Activated T-helper 2 cell treated with anti-CD3 and anti-CD28 coated beads, Interferon-gamma antibody, Interleukin-2, Interleukin-4, amounts not matched to agents 10 μg/mL and 5 μg/mL and 100 μg/mL, durations not matched to agents 14 hours and 24 hours and 36 hours (primary cell): ENCODE results near the gene KREMEN1. TPM values are rescaled to one million over a fixed set of nuclear protein-coding genes. Genes with fewer than 3 reads are reported as not detected.

ENCODE experiments used
- DNase-seq: peaks from one replicate; pipeline ENCODE4 v3.0.0; 2021; ENCODE audit warnings: low spot score
- H3K27ac Mint-ChIP-seq: one replicate; pipeline ENCODE4 v1.8.0; 2021; ENCODE audit warnings: mixed read lengths
- H3K27me3 Mint-ChIP-seq: one replicate; pipeline ENCODE4 v1.8.0; 2021; ENCODE audit warnings: low read depth, mixed read lengths
- H3K36me3 Mint-ChIP-seq: one replicate; pipeline ENCODE4 v1.8.0; 2021; ENCODE audit warnings: low read depth, mixed read lengths
- H3K4me1 Mint-ChIP-seq: one replicate; pipeline ENCODE4 v1.8.0; 2021; ENCODE audit warnings: low read depth, mixed read lengths
- H3K4me3 Mint-ChIP-seq: one replicate; pipeline ENCODE4 v1.8.0; 2021; ENCODE audit warnings: low read depth, mild to moderate bottlenecking, moderate library complexity, mixed read lengths
- H3K9me3 Mint-ChIP-seq: one replicate; pipeline ENCODE4 v1.8.0; 2021; ENCODE audit warnings: mixed read lengths
- intact Hi-C: fragments of 100-400 bp; cut with micrococcal nuclease; formaldehyde crosslinking; loops from one replicate; pipeline ENCODE4 v1.15.1; 2023
- total RNA-seq: library from RNA; stranded (reverse); gene quantifications from 2 replicates; pipeline ENCODE4 v1.2.3, GENCODE V29; 2022

The KREMEN1 gene
- total RNA-seq, 1 donor from 2014 or later, result 0.27 TPM

GRCh38 chr22:29138556-29139305 is 65.9 kb downstream of the KREMEN1 start:
- Mint-ChIP-seq H3K9me3 (no peaks in the 10 kb centered on the region), H3K4me1 (peaks cover 2% of the 10 kb centered on the region), H3K4me3 (no peak overlapping the region), H3K36me3 (no peaks in the 10 kb centered on the region), H3K27ac (no peak overlapping the region), H3K27me3 (peaks cover 25% of the 10 kb centered on the region)
- DNase-seq, result no peak
- intact Hi-C loops, result no loop called here

- Mint-ChIP-seq H3K4me1 (peaks cover 2% of the 10 kb centered on the region), H3K9me3 (no peaks in the 10 kb centered on the region), H3K27me3 (peaks cover 20% of the 10 kb centered on the region), H3K27ac (no peak overlapping the region), H3K36me3 (no peaks in the 10 kb centered on the region), H3K4me3 (no peak overlapping the region)
- intact Hi-C loops, result no loop called here
- DNase-seq, result no peak
Measured at GRCh38 chr22:29139965-29140782, 67.3 kb downstream of the KREMEN1 start.

GRCh38 chr22:29141078-29141688 is 68.3 kb downstream of the KREMEN1 start:
- Mint-ChIP-seq H3K9me3 (no peaks in the 10 kb centered on the region), H3K36me3 (no peaks in the 10 kb centered on the region), H3K27ac (no peak overlapping the region), H3K4me3 (no peak overlapping the region), H3K4me1 (peaks cover 2% of the 10 kb centered on the region), H3K27me3 (peaks cover 18% of the 10 kb centered on the region)
- DNase-seq, result no peak
- intact Hi-C loops, result no loop called here

- no peak overlapping the region for H3K27ac Mint-ChIP-seq
- H3K36me3 Mint-ChIP-seq, result no peaks in the 10 kb centered on the region
- peaks cover 2% of the 10 kb centered on the region for H3K4me1 Mint-ChIP-seq
- peaks cover 18% of the 10 kb centered on the region for H3K27me3 Mint-ChIP-seq
- H3K9me3 Mint-ChIP-seq, result no peaks in the 10 kb centered on the region
- intact Hi-C loops, result no loop called here
- no peak overlapping the region for H3K4me3 Mint-ChIP-seq
- DNase-seq, result no peak
Measured at GRCh38 chr22:29142116-29142515, 69.3 kb downstream of the KREMEN1 start.

GRCh38 chr22:29143941-29144785 is 71.3 kb downstream of the KREMEN1 start:
- no peaks in the 10 kb centered on the region for H3K9me3 Mint-ChIP-seq
- no peak overlapping the region for H3K27ac Mint-ChIP-seq
- DNase-seq, result no peak
- intact Hi-C loops, result no loop called here
- H3K27me3 Mint-ChIP-seq, result peaks cover 16% of the 10 kb centered on the region
- H3K4me1 Mint-ChIP-seq, result peaks cover 2% of the 10 kb centered on the region
- H3K4me3 Mint-ChIP-seq, result no peak overlapping the region
- H3K36me3 Mint-ChIP-seq, result no peaks in the 10 kb centered on the region

GRCh38 chr22:29144786-29145160 is 71.9 kb downstream of the KREMEN1 start:
- Mint-ChIP-seq H3K9me3 (no peaks in the 10 kb centered on the region), H3K36me3 (no peaks in the 10 kb centered on the region), H3K4me3 (no peak overlapping the region), H3K27ac (no peak overlapping the region), H3K4me1 (peaks cover 2% of the 10 kb centered on the region), H3K27me3 (peaks cover 16% of the 10 kb centered on the region)
- intact Hi-C loops, result no loop called here
- no peak for DNase-seq

- Mint-ChIP-seq H3K9me3 (no peaks in the 10 kb centered on the region), H3K27me3 (peaks cover 16% of the 10 kb centered on the region), H3K36me3 (no peaks in the 10 kb centered on the region), H3K4me1 (peaks cover 2% of the 10 kb centered on the region), H3K4me3 (no peak overlapping the region), H3K27ac (no peak overlapping the region)
- intact Hi-C loops, result no loop called here
- no peak for DNase-seq
Measured at GRCh38 chr22:29145321-29146072, 72.7 kb downstream of the KREMEN1 start.

GRCh38 chr22:29146091-29146560 is 73.3 kb downstream of the KREMEN1 start:
- H3K36me3 Mint-ChIP-seq, result no peaks in the 10 kb centered on the region
- H3K4me3 Mint-ChIP-seq, result no peak overlapping the region
- intact Hi-C loops, result no loop called here
- peaks cover 2% of the 10 kb centered on the region for H3K4me1 Mint-ChIP-seq
- H3K27ac Mint-ChIP-seq, result no peak overlapping the region
- H3K9me3 Mint-ChIP-seq, result no peaks in the 10 kb centered on the region
- no peak for DNase-seq
- H3K27me3 Mint-ChIP-seq, result peaks cover 11% of the 10 kb centered on the region

GRCh38 chr22:29146771-29147170 is 73.9 kb downstream of the KREMEN1 start:
- no peak overlapping the region for H3K27ac Mint-ChIP-seq

GRCh38 chr22:29147331-29147899 is 74.6 kb downstream of the KREMEN1 start:
- Mint-ChIP-seq H3K4me1 (no peaks in the 10 kb centered on the region), H3K9me3 (no peaks in the 10 kb centered on the region), H3K36me3 (no peaks in the 10 kb centered on the region), H3K27me3 (peaks cover 5% of the 10 kb centered on the region), H3K27ac (no peak overlapping the region), H3K4me3 (no peak overlapping the region)
- intact Hi-C loops, result no loop called here
- no peak for DNase-seq

More at GRCh38 chr22:29146771-29147170, 73.9 kb downstream of the KREMEN1 start:
- DNase-seq, result no peak
- H3K4me3 Mint-ChIP-seq, result no peak overlapping the region
- no peaks in the 10 kb centered on the region for H3K36me3 Mint-ChIP-seq
- H3K4me1 Mint-ChIP-seq, result peaks cover 2% of the 10 kb centered on the region
- intact Hi-C loops, result no loop called here
- H3K27me3 Mint-ChIP-seq, result peaks cover 8% of the 10 kb centered on the region
- no peaks in the 10 kb centered on the region for H3K9me3 Mint-ChIP-seq

- H3K27ac Mint-ChIP-seq, result no peak overlapping the region
- intact Hi-C loops, result no loop called here
- no peaks in the 10 kb centered on the region for H3K9me3 Mint-ChIP-seq
- DNase-seq, result no peak
- no peaks in the 10 kb centered on the region for H3K36me3 Mint-ChIP-seq
- H3K4me3 Mint-ChIP-seq, result no peak overlapping the region
- peaks cover under 1% of the 10 kb centered on the region for H3K4me1 Mint-ChIP-seq
- H3K27me3 Mint-ChIP-seq, result peaks cover 9% of the 10 kb centered on the region
Measured at GRCh38 chr22:29148036-29148435, 75.2 kb downstream of the KREMEN1 start.
